Measurements from ENCODE around the gene PSMB4. TPM values are rescaled to one million over a fixed set of nuclear protein-coding genes. Genes with fewer than 3 reads are reported as not detected.

The PSMB4 gene
- total and polyA plus RNA-seq, 8 donors = 61.9 to 217 (median 102) TPM

- peaks cover 0 to 8% (median 0%) of the 10 kb centered on the region in 3 donors for H3K36me3 ChIP-seq
- ATAC-seq (no peak), FAIRE-seq (no peak), DNase-seq (no peak)
- H3K27ac ChIP-seq = no peak overlapping the region
- no peak for TF ChIP-seq CTCF (IDR thresholded peaks at IDR 0.05)
- WGBS, 2 donors = 92 to 95% methylated on average over 7 of the region's 7 CpGs
- no peaks in the 10 kb centered on the region for H3K27me3 ChIP-seq
- no peak overlapping the region for H3K4me3 ChIP-seq
- intact Hi-C loops (cut with DNase I) = no loop called here
- H3K4me1 ChIP-seq = peaks cover 13 to 21% (median 15%) of the 10 kb centered on the region in 3 donors
- H3K9me3 ChIP-seq = no peaks in the 10 kb centered on the region
Observed at GRCh38 chr1:151369302-151369610, 30.1 kb upstream of the PSMB4 start.

- ATAC-seq (no peak), DNase-seq (peak in 1 of 6 donors; percentile 60), FAIRE-seq (no peak)
- no peaks in the 10 kb centered on the region for H3K27me3 ChIP-seq
- H3K4me3 ChIP-seq = no peak overlapping the region
- no peak overlapping the region for H3K27ac ChIP-seq
- H3K36me3 ChIP-seq = peaks cover 0 to 4% (median 0%) of the 10 kb centered on the region in 3 donors
- TF ChIP-seq CTCF (IDR thresholded peaks at IDR 0.05) = no peak
- WGBS, 2 donors = 89% methylated on average over 15 of the region's 15 CpGs
- no peaks in the 10 kb centered on the region for H3K9me3 ChIP-seq
- H3K4me1 ChIP-seq = peaks cover 13 to 21% (median 15%) of the 10 kb centered on the region in 3 donors
- intact Hi-C loops (cut with DNase I) = no loop called here
Observed at GRCh38 chr1:151369621-151370048, 29.7 kb upstream of the PSMB4 start.

- TF ChIP-seq CTCF (IDR thresholded peaks at IDR 0.05) = no peak
- DNase-seq (no peak), ATAC-seq (no peak), FAIRE-seq (no peak)
- H3K27me3 ChIP-seq = no peaks in the 10 kb centered on the region
- H3K27ac ChIP-seq = no peak overlapping the region
- H3K36me3 ChIP-seq = no peaks in the 10 kb centered on the region
- peaks cover 13 to 21% (median 15%) of the 10 kb centered on the region in 3 donors for H3K4me1 ChIP-seq
- no peaks in the 10 kb centered on the region for H3K9me3 ChIP-seq
- intact Hi-C loops (cut with DNase I) = no loop called here
- no peak overlapping the region for H3K4me3 ChIP-seq
- 75 to 76% methylated on average over 6 of the region's 6 CpGs for WGBS, 2 donors
Observed at GRCh38 chr1:151370211-151370911, 29.0 kb upstream of the PSMB4 start.

GRCh38 chr1:151371370-151372057 lies 27.9 kb upstream of the PSMB4 start:
- peaks cover 13 to 21% (median 15%) of the 10 kb centered on the region in 3 donors for H3K4me1 ChIP-seq
- WGBS, 2 donors = 9 to 14% methylated on average over 9 of the region's 9 CpGs
- intact Hi-C loops (cut with DNase I) = no loop called here
- TF ChIP-seq CTCF (IDR thresholded peaks at IDR 0.05) = no peak
- peak overlapping the region; percentile 27 to 74 (median 54) for H3K27ac ChIP-seq
- DNase-seq (peak; percentile 71 to 85 (median 77)), ATAC-seq (peak; percentile 68 to 78 (median 75)), FAIRE-seq (no peak)
- peak overlapping the region in 3 of 4 donors; percentile 22 to 52 (median 30) for H3K4me3 ChIP-seq
- no peaks in the 10 kb centered on the region for H3K36me3 ChIP-seq
- no peaks in the 10 kb centered on the region for H3K27me3 ChIP-seq
- H3K9me3 ChIP-seq = no peaks in the 10 kb centered on the region
